Body of pancreas (tissue), 4 donors: Measurements from ENCODE around the gene SLC12A5.

Experiments
- CTCF ChIP-seq, 7 experiments: fragments of 450-650 bp in 4 of 7; fragments of 200-600 bp in 3 of 7; sonication (generic) in 3 of 7; IDR thresholded peaks; one replicate each; pipeline ENCODE4 v1.5.1; 2016 to 2019; ENCODE audit warnings: antibody characterized with exemption in 7 of 7
- POLR2A ChIP-seq, 3 donors: fragments of 450-650 bp; IDR thresholded peaks; one replicate each; pipeline ENCODE4 v1.6.1; 2016; ENCODE audit warnings: antibody characterized with exemption in 3 of 3, mild to moderate bottlenecking in 2 of 3

- no peak for TF ChIP-seq CTCF (IDR thresholded peaks at IDR 0.05)
- TF ChIP-seq POLR2A (IDR thresholded peaks at IDR 0.05) = no peak
These were observed 33.6 kb downstream of the SLC12A5 start for GRCh38 chr20:46062621-46063020.
